Sciatic nerve (tissue), 2 donors: Measurements from ENCODE around the gene WNT16. TPM values are rescaled to one million over a fixed set of nuclear protein-coding genes. Genes with fewer than 3 reads are reported as not detected.

Experiments used
- ATAC-seq: fragments of 200-7000 bp; cut with Tn5 transposase; one replicate; pipeline ENCODE4 v1.9.1; 2020; ENCODE audit warnings: mild to moderate bottlenecking, moderate library complexity
- DNase-seq: peaks from one replicate; pipeline ENCODE4 v3.0.0-alpha.2; 2020; ENCODE audit warnings: low spot score
- intact Hi-C: fragments of 100-400 bp; cut with DNase I; formaldehyde crosslinking; loops from one replicate; pipeline ENCODE4 v1.14.2; 2022
- total RNA-seq: library from RNA; stranded (reverse); fragmentation: NEBNext Ultra II Directional; extraction: Animal tissue kit (Norgen Biotek cat#: 25700); gene quantifications from one replicate; pipeline ENCODE4 v1.2.1, GENCODE V29; 2021
- donor health status: DM: no; HTN: no; CAD: no.
- donor health status: DM: no; HTN: no; CAD: no.

WNT16 gene
- total RNA-seq, 1 donor from 2014 or later = not detected

DNA sequence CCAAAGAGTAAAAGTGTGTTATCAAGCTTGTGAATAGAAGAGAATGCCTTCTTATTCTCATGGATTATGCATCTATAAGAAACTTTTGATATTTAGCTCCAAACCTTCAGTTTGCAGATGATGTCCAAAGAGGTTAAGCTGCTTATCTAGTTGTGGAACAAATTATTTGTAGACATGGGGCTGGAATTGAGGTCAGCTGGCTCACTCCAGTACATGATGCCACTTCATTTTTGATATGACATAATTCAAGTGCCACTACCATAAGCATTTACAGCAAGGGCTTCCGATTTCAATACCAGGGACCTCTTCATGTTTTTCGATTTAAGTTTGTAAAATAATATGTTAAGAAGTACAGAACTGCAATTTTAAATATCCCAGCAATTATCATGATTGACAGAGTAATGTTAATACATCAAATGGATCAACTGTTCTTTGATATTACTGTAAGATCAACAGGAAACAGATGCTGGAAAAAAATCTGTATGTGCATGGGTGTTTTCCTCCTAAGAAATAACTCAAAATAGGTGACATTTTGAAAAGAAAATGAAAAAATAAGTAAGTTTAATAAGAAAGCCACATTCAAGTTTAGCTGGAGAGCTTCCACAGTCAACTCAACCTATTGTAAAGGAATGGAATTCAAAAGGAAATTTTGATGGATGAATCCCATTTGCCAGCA lies 54.6 kb downstream of the WNT16 start:
- DNase-seq (no peak), ATAC-seq (no peak)
- intact Hi-C loops = no loop called here

DNA sequence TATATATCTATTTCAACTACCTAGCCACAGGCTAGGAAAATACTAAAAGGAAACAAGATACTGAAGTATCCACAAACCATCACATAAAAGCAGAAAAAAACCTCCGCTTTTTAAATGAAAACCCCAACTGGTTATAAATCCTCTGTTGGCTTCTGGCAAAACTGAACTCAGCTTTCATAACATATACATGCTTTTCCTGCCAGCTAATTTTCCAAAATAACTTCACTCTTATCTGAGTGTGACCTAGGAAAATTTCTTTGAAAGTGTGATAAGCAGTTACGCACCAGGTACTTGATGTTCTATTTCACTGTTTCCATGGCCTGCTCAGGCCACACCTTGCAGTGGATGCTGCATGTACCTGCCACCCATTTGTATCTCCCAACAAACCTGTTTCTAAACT lies 55.5 kb downstream of the WNT16 start:
- DNase-seq = no peak
- no peak for ATAC-seq
- intact Hi-C loops = no loop called here

DNA sequence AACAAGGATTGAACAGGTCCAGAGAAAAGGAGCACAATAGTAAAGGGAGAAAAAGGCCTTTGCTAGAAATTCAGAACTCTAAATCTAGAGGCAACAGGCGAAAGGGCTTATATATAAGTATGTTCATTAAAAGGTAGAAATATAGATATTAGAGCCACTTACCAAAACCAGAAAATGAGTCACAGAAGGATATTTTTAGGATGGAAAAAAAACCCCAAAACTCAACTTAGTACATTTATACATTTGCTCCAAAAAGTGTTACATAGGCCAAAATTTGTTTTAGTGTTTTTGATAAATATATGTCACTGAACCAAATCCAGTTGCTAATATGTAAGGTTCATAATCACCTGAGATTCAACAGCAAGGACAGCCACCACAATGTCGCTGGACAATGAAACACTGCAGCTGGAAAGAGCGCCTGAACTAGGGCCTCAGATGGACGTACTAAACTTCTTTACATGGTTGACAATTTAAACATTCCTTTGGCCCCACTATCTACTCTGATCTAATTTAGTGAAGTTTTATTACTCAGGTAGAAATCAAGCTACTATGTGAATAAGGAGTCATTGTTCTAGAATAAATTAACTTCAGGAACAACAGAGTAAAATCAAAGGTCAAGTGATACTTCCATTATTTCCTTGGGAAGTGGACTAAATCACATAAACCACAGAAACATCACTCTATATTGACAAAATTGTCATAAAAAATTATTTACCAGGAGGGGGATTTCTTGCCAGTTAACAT lies 56.4 kb downstream of the WNT16 start:
- DNase-seq = no peak
- intact Hi-C loops = no loop called here
- ATAC-seq = no peak

DNA sequence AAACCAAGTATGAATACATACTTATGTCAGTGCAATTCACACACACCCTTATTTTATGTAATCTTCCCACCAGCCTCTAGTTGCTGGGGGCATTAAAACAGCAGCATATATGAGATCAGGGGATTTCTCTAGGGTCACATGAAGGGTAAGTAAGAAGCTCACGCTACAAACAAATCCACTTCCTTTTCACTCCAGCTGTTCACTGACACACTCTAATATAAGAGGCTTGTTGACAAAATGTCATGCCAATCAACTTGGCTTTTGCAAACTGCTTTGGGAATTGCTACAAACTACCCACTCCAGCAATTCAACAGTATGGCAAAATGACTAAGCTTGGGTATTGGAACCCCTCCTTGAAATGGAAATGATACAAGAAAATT lies 57.0 kb downstream of the WNT16 start:
- intact Hi-C loops = no loop called here
- DNase-seq (no peak), ATAC-seq (peak; percentile 53)

DNA sequence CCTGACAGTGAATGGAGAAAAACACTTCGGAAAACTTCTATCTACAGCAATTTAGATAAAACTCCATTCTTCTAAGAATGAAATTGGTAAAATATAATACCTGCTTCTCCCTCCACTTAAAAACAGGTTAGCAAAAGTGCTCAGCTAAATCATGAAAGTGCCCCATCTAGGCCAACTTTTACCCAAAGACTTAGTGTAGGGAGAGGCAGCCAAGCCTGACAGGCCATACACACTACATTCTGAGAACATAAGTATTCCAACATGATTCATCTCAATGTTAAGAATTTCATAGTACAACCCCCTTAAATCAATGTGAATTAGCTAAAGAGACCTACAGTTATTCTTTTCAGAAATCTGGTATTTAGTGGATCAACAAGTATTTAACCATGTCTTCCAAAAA lies 60.1 kb downstream of the WNT16 start:
- intact Hi-C loops = no loop called here
- ATAC-seq = no peak
- no peak for DNase-seq

DNA sequence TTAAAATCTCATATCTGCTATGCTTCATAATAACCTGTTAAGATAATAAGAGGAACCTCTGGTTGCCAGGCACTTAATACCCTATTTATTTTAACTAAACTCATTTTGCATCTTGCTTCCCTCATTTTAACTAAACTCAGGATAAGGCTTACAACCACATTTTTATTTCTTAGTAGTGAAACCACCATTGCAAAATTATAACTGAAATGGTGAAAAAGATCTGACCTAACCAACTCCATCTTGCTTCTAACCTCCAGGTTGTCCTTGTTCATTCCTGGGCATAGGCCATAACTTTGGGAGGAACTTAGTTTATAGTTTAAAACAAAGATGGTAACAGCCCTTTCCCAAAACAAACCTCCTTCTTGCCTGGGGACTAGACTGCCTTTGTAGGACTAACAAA lies 61.3 kb downstream of the WNT16 start:
- intact Hi-C loops = no loop called here
- DNase-seq (no peak), ATAC-seq (no peak)

DNA sequence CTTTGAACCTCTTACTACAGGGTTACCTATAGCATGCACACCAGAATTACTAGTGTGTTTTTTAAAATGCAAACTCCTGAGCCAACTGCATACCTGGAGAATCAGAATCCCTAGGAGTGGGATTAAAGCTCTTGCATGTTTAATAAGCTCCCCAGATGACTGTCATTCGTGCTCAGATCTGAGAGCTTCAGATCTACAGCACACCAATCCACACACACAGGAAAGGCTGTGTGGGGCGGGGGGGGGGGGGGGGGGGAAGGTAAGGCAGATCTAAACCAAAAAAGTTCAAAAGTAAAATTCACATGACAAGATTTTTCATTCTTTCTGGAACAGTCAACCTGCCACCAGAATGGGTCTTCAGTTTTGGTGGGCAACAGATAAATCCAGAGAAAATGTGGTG lies 61.8 kb downstream of the WNT16 start:
- DNase-seq (no peak), ATAC-seq (no peak)
- intact Hi-C loops = no loop called here

Other genes starting within 250 kb of the WNT16 start
- gene FAM3C, start 67.3 kb downstream of the WNT16 start, total RNA-seq = 56.2 TPM